ENCODE results near the gene MCL1.
"Not testable (repeated sequence)": the region's sequence is repeated elsewhere in the genome, so short reads cannot be mapped to it uniquely, and the experiment has no call there.

Gene MCL1

DNA sequence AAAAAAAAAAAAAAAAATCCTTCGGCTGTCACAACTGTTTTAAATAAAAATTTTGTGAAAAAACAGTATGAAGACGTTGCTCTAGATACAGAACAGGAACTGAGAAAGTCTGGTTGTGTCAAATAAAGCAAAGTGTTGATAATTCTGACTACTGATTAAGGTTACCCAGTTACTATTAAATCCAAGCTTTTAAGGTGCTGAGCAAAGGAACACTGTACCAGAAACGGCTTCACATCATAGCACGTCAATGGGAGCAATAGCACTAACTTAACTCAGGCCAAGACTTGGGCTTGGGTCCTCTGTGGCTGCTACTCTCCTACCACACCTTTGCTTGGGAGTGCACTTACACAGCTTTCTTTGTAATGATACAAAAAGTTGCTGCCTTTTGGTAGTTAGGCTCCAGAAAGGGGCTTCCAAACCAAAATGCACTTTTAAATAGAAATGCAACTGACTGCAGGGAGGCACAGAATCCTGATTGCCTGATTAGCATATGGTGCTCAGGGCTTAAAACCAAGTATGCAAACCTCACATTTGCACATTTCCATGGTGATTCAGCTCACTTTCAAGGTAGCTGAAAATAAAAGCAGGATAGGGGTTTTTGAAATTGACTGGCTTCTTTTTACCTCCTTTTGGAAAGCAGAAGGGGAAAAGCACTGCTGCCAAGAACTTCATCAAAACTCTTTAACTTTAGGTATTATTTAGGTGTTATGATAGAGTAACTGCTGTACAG lies 6.3 kb downstream of the MCL1 start:
- DNase-seq (ENCODE audit: insufficient read length, low spot score), result no peak
- peak; percentile 55 for FAIRE-seq

GRCh38 chr1:150568594-150568966 lies 10.8 kb downstream of the MCL1 start:
- no peak for FAIRE-seq
- TF ChIP-seq POLR2A (IDR thresholded peaks at IDR 0.05; ENCODE audit: low read depth, low read length), result no peak; the same call in 1 of the 2 replicates
- no peak for TF ChIP-seq TAF1 (IDR thresholded peaks at IDR 0.05; ENCODE audit: low read depth, low read length)
- TF ChIP-seq SPI1 (IDR thresholded peaks at IDR 0.05; ENCODE audit: low read depth, low read length), result no peak
- no peak for TF ChIP-seq POU2F2 (IDR thresholded peaks at IDR 0.05; ENCODE audit: low read depth, low read length)
- peak; percentile 53; the same call in 1 of the 2 replicates for TF ChIP-seq POLR2AphosphoS5 (IDR thresholded peaks at IDR 0.05; ENCODE audit: low read depth, low read length)
- DNase-seq (ENCODE audit: insufficient read length, low spot score), result no peak

More for the DNA sequence above, 6.3 kb downstream of the MCL1 start:
- TF ChIP-seq POLR2AphosphoS5 (IDR thresholded peaks at IDR 0.05; ENCODE audit: low read depth, low read length) (peak; percentile 85), SPI1 (IDR thresholded peaks at IDR 0.05; ENCODE audit: low read depth, low read length) (peak; percentile 87), POLR2A (IDR thresholded peaks at IDR 0.05; ENCODE audit: low read depth, low read length) (peak; percentile 83), PAX5 (IDR thresholded peaks at IDR 0.05; ENCODE audit: insufficient read depth, low read length, severe bottlenecking) (no peak)

GRCh38 chr1:150567717-150568593 lies 11.5 kb downstream of the MCL1 start:
- FAIRE-seq (no peak), DNase-seq (ENCODE audit: insufficient read length, low spot score) (no peak)
- TF ChIP-seq PAX5 (IDR thresholded peaks at IDR 0.05; ENCODE audit: insufficient read depth, low read length, severe bottlenecking) (no peak), POLR2A (IDR thresholded peaks at IDR 0.05; ENCODE audit: low read depth, low read length) (peak; percentile 17; the same call in 1 of the 2 replicates), POLR2AphosphoS5 (IDR thresholded peaks at IDR 0.05; ENCODE audit: low read depth, low read length) (peak; percentile 16; the same call in 1 of the 2 replicates), TAF1 (IDR thresholded peaks at IDR 0.05; ENCODE audit: low read depth, low read length) (peak; percentile 41; the same call in 1 of the 2 replicates), POU2F2 (IDR thresholded peaks at IDR 0.05; ENCODE audit: low read depth, low read length) (peak; percentile 64), SPI1 (IDR thresholded peaks at IDR 0.05; ENCODE audit: low read depth, low read length) (no peak)

DNA sequence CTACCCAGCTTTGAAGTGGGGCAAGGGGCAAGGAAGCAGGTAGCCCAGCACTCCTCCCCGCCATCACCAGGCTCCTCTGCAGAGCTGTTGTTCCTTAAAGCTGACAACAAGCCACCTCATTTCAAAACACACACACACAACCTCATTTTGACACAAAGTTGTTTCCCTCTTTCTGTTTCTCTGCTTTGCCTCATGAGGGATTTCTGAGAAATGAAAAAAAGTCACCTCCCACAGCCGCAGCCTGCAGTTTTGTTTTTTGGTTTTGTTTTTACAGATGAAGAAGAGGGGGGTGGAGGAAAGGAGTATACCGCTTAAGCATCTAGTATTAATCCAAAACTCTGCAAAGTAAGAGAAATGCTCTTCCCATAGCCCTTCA lies 12.1 kb downstream of the MCL1 start:
- FAIRE-seq (peak; percentile 78), DNase-seq (ENCODE audit: insufficient read length, low spot score) (no peak)
- TF ChIP-seq POLR2A (IDR thresholded peaks at IDR 0.05; ENCODE audit: low read depth, low read length) (peak; percentile 42), TAF1 (IDR thresholded peaks at IDR 0.05; ENCODE audit: low read depth, low read length) (0 out of 2 replicates have a peak, but pooled peaks have one; percentile 34), POU2F2 (IDR thresholded peaks at IDR 0.05; ENCODE audit: low read depth, low read length) (no peak), PAX5 (IDR thresholded peaks at IDR 0.05; ENCODE audit: insufficient read depth, low read length, severe bottlenecking) (no peak)

DNA sequence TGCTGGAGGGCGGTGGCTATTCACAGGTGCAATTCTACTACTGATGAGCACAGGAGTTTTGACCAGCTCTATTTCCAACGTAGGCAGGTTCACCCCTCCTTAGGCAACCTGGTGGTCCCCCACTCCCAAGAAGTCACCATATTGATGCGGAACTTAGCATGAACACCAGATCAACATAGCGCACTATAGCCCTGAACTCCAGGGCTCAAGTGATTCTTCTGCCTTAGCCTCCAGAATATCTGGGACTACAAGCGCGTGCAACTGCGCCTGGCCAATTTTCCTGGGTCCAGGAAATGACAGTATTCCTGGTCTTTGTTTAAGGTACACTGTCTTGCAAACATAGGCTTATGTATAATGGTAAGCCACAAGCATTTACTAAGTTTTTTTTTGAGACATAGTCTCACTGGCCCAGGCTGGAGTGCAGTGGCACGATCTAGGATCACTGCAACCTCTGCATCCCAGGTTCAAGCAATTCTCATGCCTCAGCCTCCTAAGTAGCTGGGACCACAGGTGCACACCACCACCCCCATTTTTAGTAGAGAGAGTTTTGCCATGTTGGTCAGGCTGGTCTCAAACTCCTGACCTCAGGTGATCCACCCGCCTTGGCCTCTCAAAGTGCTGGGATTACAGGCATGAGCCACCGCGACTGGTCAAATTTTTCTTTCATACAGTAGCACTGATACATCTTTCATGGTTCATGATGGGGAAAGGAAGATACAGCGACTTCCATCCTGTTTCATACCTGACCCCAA lies 12.6 kb downstream of the MCL1 start:
- no peak for FAIRE-seq
- no peak for DNase-seq (ENCODE audit: insufficient read length, low spot score)
- TF ChIP-seq POU2F2 (IDR thresholded peaks at IDR 0.05; ENCODE audit: low read depth, low read length), result no peak
- no peak for TF ChIP-seq POLR2A (IDR thresholded peaks at IDR 0.05; ENCODE audit: low read depth, low read length)
- TF ChIP-seq SPI1 (IDR thresholded peaks at IDR 0.05; ENCODE audit: low read depth, low read length), result no peak
- no peak for TF ChIP-seq POLR2AphosphoS5 (IDR thresholded peaks at IDR 0.05; ENCODE audit: low read depth, low read length)
- no peak for TF ChIP-seq PAX5 (IDR thresholded peaks at IDR 0.05; ENCODE audit: insufficient read depth, low read length, severe bottlenecking)
- TF ChIP-seq TAF1 (IDR thresholded peaks at IDR 0.05; ENCODE audit: low read depth, low read length), result no peak

- DNase-seq (ENCODE audit: insufficient read length, low spot score); FAIRE-seq: not testable (repeated sequence)
These were observed 14.0 kb downstream of the MCL1 start for GRCh38 chr1:150565240-150565991.

DNA sequence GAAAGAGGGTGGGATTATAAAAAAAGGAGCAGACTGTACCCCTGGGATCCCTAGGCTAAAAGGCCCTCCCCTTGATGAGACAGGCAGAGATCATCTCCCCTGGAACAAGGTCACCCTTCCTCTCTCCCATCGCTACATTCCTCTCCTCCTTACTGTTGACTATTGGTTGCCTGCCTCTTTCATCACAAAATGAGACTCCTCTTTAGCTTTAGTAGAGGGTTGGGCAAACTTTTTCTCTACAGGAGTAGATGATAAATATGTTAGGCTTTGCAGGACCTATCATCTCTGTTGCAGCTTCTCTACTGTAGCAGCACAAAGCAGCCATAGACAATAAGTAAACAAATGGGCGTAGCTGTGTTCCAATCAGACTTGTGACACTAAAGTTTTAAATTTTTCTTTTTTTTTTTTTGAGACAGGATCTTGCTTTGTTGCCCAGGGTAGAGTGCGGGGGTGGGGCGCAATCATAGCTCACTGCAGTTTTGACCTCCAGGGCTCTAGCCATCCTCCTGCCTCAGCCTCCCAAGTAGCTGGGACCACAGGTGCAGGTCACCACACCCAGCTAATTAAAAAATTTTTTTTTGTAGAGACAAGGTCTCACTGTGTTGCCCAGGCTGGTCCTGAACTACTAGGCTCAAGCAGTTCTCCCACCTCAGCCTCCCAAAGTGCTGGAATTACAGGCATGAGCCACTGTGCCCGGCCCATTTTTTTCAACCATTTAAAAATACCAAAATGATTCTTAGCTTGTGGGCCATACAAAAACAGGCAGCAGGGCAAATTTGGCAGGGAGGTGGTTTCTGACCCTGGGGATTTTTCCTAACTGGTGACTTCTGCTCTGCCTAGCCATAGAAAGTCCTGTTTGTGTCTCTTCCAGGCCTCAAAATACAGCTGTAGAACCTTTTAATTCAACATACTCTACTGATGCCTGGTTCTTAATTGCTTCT lies 15.1 kb downstream of the MCL1 start:
- no peak for DNase-seq (ENCODE audit: insufficient read length, low spot score)
- FAIRE-seq, result no peak
- TF ChIP-seq PAX5 (IDR thresholded peaks at IDR 0.05; ENCODE audit: insufficient read depth, low read length, severe bottlenecking) (no peak), TAF1 (IDR thresholded peaks at IDR 0.05; ENCODE audit: low read depth, low read length) (no peak), POU2F2 (IDR thresholded peaks at IDR 0.05; ENCODE audit: low read depth, low read length) (no peak), POLR2AphosphoS5 (IDR thresholded peaks at IDR 0.05; ENCODE audit: low read depth, low read length) (no peak), SPI1 (IDR thresholded peaks at IDR 0.05; ENCODE audit: low read depth, low read length) (no peak), POLR2A (IDR thresholded peaks at IDR 0.05; ENCODE audit: low read depth, low read length) (no peak)

DNA sequence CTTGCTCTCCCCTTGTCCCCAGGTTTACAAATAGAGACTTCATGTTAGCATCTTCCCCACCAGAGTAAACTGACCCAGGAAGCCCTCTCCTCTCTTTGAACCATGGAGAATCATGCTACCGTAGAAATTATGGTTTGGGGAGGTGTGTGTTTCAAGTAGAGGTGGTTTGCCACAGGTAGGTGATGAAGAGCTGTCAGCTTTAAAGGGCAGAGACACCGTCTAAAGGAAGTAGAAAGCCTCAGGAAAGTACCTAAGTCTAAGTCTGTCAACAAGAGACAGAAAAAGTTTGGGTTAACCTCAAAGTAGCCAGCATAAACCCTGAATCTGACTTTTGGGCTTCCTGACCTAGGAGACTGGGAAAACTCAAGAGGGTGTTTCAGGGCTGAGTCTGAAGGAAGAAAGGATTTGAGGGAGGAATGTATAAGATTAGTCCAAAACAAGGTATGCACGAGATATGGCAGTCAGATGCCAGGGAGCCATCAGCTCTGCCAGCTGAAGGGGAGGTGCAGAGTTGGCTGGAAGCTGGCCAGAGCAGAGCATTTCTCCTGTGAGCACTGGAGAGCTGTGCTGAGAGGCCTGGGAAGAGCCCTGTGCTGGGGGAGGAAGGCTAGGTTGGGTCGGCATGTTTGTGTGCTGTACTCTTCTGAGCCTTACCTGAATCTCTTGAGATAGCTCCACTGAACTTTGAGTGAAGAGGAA lies 15.9 kb downstream of the MCL1 start:
- FAIRE-seq, result peak; percentile 68
- DNase-seq (ENCODE audit: insufficient read length, low spot score), result no peak
- TF ChIP-seq POU2F2 (IDR thresholded peaks at IDR 0.05; ENCODE audit: low read depth, low read length), result no peak
- TF ChIP-seq SPI1 (IDR thresholded peaks at IDR 0.05; ENCODE audit: low read depth, low read length), result peak; percentile 12; the same call in 1 of the 2 replicates
- 0 out of 2 replicates have a peak, but pooled peaks have one; percentile 27 for TF ChIP-seq TAF1 (IDR thresholded peaks at IDR 0.05; ENCODE audit: low read depth, low read length)
- peak; percentile 61 for TF ChIP-seq POLR2A (IDR thresholded peaks at IDR 0.05; ENCODE audit: low read depth, low read length)
